Liver (tissue), 3 donors: ENCODE results near the gene DCTN3.

Experiments
- ATF3 ChIP-seq: IDR thresholded peaks from 2 replicates; pipeline ENCODE4 v1.6.1; 2016; ENCODE audit warnings: antibody characterized with exemption
- EGR1 ChIP-seq, 2 donors: IDR thresholded peaks; 2 replicates each; pipeline ENCODE4 v1.6.1; 2016 to 2018; ENCODE audit warnings: antibody characterized with exemption in 2 of 2, low read depth in 2 of 2
- FOXA1 ChIP-seq: IDR thresholded peaks from 2 replicates; pipeline ENCODE4 v1.6.1; 2016; ENCODE audit warnings: antibody characterized with exemption
- GABPA ChIP-seq, 2 donors: IDR thresholded peaks in 1 of 2; conservative IDR thresholded peaks in 1 of 2; 2 replicates each; pipeline ENCODE4 v1.6.1; 2016; ENCODE audit warnings: antibody characterized with exemption in 2 of 2, mild to moderate bottlenecking in 1 of 2, moderate library complexity in 1 of 2
- JUND ChIP-seq, 2 donors: IDR thresholded peaks; 2 replicates each; pipeline ENCODE4 v1.6.1; 2016; ENCODE audit warnings: antibody characterized with exemption in 2 of 2
- MAX ChIP-seq: IDR thresholded peaks from 2 replicates; pipeline ENCODE4 v1.6.1; 2016; ENCODE audit warnings: antibody characterized with exemption
- RAD21 ChIP-seq, 2 donors: IDR thresholded peaks; 2 replicates each; pipeline ENCODE4 v1.6.1; 2016; ENCODE audit warnings: antibody characterized with exemption in 2 of 2, mild to moderate bottlenecking in 2 of 2
- REST ChIP-seq: IDR thresholded peaks from 2 replicates; pipeline ENCODE4 v1.6.1; 2016; ENCODE audit warnings: antibody characterized with exemption, mild to moderate bottlenecking
- RXRA ChIP-seq, 2 donors: IDR thresholded peaks; 2 replicates each; pipeline ENCODE4 v1.6.1; 2017 to 2018; ENCODE audit warnings: antibody characterized with exemption in 2 of 2, mild to moderate bottlenecking in 1 of 2
- SP1 ChIP-seq: IDR thresholded peaks from 2 replicates; pipeline ENCODE4 v1.6.1; 2018; ENCODE audit warnings: antibody characterized with exemption, mild to moderate bottlenecking
- TAF1 ChIP-seq: conservative IDR thresholded peaks from 2 replicates; pipeline ENCODE4 v1.6.1; 2016; ENCODE audit warnings: antibody characterized with exemption, mild to moderate bottlenecking
- YY1 ChIP-seq: IDR thresholded peaks from 2 replicates; pipeline ENCODE4 v1.6.1; 2016; ENCODE audit warnings: antibody characterized with exemption, mild to moderate bottlenecking
- ZBTB33 ChIP-seq: IDR thresholded peaks from 2 replicates; pipeline ENCODE4 v1.6.1; 2016; ENCODE audit warnings: antibody characterized with exemption
- TF ChIP-seq, protein P1 (sequence below): fragments of 150-350 bp; IDR thresholded peaks from 2 replicates; pipeline ENCODE4 v1.5.1; 2017; ENCODE audit warnings: improper control_type of control experiment, low read depth, low read length; ENCODE audit not compliant: missing input control
- donor health status: healthy.
- donor health status: healthy.

GRCh38 chr9:34615132-34615531 lies 5.2 kb downstream of the DCTN3 start:
- TF ChIP-seq, protein P1, sequence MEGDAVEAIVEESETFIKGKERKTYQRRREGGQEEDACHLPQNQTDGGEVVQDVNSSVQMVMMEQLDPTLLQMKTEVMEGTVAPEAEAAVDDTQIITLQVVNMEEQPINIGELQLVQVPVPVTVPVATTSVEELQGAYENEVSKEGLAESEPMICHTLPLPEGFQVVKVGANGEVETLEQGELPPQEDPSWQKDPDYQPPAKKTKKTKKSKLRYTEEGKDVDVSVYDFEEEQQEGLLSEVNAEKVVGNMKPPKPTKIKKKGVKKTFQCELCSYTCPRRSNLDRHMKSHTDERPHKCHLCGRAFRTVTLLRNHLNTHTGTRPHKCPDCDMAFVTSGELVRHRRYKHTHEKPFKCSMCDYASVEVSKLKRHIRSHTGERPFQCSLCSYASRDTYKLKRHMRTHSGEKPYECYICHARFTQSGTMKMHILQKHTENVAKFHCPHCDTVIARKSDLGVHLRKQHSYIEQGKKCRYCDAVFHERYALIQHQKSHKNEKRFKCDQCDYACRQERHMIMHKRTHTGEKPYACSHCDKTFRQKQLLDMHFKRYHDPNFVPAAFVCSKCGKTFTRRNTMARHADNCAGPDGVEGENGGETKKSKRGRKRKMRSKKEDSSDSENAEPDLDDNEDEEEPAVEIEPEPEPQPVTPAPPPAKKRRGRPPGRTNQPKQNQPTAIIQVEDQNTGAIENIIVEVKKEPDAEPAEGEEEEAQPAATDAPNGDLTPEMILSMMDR = no peak
- TF ChIP-seq JUND (IDR thresholded peaks at IDR 0.05) (no peak), RAD21 (IDR thresholded peaks at IDR 0.05) (no peak), GABPA (IDR thresholded peaks at IDR 0.05 in 1 of 2, conservative IDR thresholded peaks at IDR 0.05 in 1 of 2) (no peak), YY1 (no peak), ZBTB33 (no peak), TAF1 (no peak), ATF3 (no peak), EGR1 (IDR thresholded peaks at IDR 0.05; ENCODE audit: low read depth in 2 of 2) (no peak), RXRA (IDR thresholded peaks at IDR 0.05) (no peak), MAX (no peak), REST (no peak), FOXA1 (no peak), SP1 (no peak)
